Sigmoid colon (tissue), 7 donors: ENCODE data around the gene CCSAP. TPM values are rescaled to one million over a fixed set of nuclear protein-coding genes. Genes with fewer than 3 reads are reported as not detected.

Source experiments
- DNase-seq: peaks from one replicate; pipeline ENCODE4 v3.0.0-alpha.2; 2019
- H3K27ac ChIP-seq, 4 donors: fragments of 200-600 bp; sonication (generic); one replicate each; pipeline ENCODE4 v1.5.1; 2016 to 2019; ENCODE audit warnings: mild to moderate bottlenecking in 1 of 4
- H3K27me3 ChIP-seq, 3 donors: fragments of 200-600 bp; sonication (generic); one replicate each; pipeline ENCODE4 v1.5.1; 2019; ENCODE audit warnings: mild to moderate bottlenecking in 1 of 3
- H3K36me3 ChIP-seq, 4 donors: fragments of 200-600 bp; sonication (generic); one replicate each; pipeline ENCODE4 v1.5.1; 2016 to 2019
- H3K4me1 ChIP-seq, 4 donors: fragments of 200-600 bp; sonication (generic); one replicate each; pipeline ENCODE4 v1.5.1; 2017 to 2019
- H3K4me3 ChIP-seq, 4 donors: fragments of 200-600 bp; sonication (generic); one replicate each; pipeline ENCODE4 v1.5.1; 2017 to 2019; ENCODE audit warnings: mild to moderate bottlenecking in 2 of 4, moderate library complexity in 1 of 4
- H3K9me3 ChIP-seq, 4 donors: fragments of 200-600 bp in 3 of 4; sonication (generic) in 3 of 4; one replicate each; pipeline versions ENCODE4 v1.5.1 to v1.6.1; 2013 to 2019
- EP300 ChIP-seq, 4 donors: sonication (generic); formaldehyde crosslinking; IDR thresholded peaks; one replicate each; pipeline ENCODE4 v1.6.1; 2017; ENCODE audit warnings: antibody characterized with exemption in 4 of 4
- POLR2A ChIP-seq, 2 donors: fragments of 450-650 bp; IDR thresholded peaks; one replicate each; pipeline ENCODE4 v1.6.1; 2016; ENCODE audit warnings: antibody characterized with exemption in 2 of 2, mild to moderate bottlenecking in 2 of 2, moderate library complexity in 2 of 2
- POLR2AphosphoS5 ChIP-seq, 4 donors: sonication (generic); formaldehyde crosslinking; IDR thresholded peaks; one replicate each; pipeline ENCODE4 v1.6.1; 2017; ENCODE audit warnings: antibody characterized with exemption in 4 of 4
- WGBS, 2 donors: extraction: QIAGEN DNeasy Blood & Tissue Kit; methylation state at CpG; one replicate each; pipeline ENCODE4 v1.1.7; 2013; 5-methylcytosine and 5-hydroxymethylcytosine counted together
- intact Hi-C: fragments of 100-400 bp; cut with DNase I; formaldehyde crosslinking; loops from one replicate; pipeline ENCODE4 v1.15.1; 2023
- polyA plus RNA-seq, 3 donors: library from polyadenylated mRNA; stranded (reverse); fragments of 200-250 nt; gene quantifications; one replicate each; pipeline ENCODE4 v1.2.3, GENCODE V29; 2013
- total RNA-seq, 4 donors: library from RNA; depleted of rRNA; stranded (reverse); fragments of >200 nt; gene quantifications; one replicate each; pipeline ENCODE4 v1.1.0, GENCODE V29; 2016
- TF ChIP-seq, protein P1 (sequence below), 4 experiments: fragments of 450-650 bp in 3 of 4; fragments of 200-600 bp in 1 of 4; IDR thresholded peaks; one replicate each; pipeline ENCODE4 v1.5.1; 2016 to 2019; ENCODE audit warnings: antibody characterized with exemption in 4 of 4, mild to moderate bottlenecking in 3 of 4, moderate library complexity in 2 of 4
- donor health status: healthy with polysubstance abuse.
- donor health status: Bipolar disorder and iron deficiency.
- donor health status: healthy.

The CCSAP gene
- total and polyA plus RNA-seq, 7 donors: 0.60 to 6.1 (median 3.8) TPM

DNA sequence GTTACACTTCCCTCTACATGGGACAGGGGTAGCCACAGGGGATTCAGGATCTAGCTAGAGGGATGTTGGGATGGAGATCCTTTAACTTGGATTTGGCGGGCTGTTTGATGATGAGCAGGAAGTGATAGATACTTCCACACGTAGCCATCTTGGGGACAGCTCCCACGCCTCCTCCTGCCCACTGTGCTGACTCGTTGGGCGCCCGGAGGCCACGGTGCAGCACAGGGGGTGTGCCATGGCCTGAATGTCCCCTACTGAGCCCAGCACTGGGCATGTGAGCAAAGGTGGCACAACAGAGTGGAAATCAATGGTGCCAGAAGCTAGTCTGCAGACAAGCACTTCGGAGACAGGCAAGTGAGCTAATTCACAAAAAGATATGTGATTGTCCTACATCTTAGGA is 31.6 kb upstream of the CCSAP start:
- Histone ChIP-seq H3K27ac (no peak overlapping the region), H3K4me1 (no peaks in the 10 kb centered on the region), H3K4me3 (no peak overlapping the region), H3K9me3 (no peaks in the 10 kb centered on the region), H3K36me3 (no peaks in the 10 kb centered on the region), H3K27me3 (no peaks in the 10 kb centered on the region)
- intact Hi-C loops: no loop called here
- WGBS, 2 donors: 93 to 94% methylated on average over 8 of the region's 8 CpGs
- no peak for TF ChIP-seq POLR2AphosphoS5 (IDR thresholded peaks at IDR 0.05)
- no peak for TF ChIP-seq POLR2A (IDR thresholded peaks at IDR 0.05)
- no peak for TF ChIP-seq EP300 (IDR thresholded peaks at IDR 0.05)
- TF ChIP-seq, protein P1, sequence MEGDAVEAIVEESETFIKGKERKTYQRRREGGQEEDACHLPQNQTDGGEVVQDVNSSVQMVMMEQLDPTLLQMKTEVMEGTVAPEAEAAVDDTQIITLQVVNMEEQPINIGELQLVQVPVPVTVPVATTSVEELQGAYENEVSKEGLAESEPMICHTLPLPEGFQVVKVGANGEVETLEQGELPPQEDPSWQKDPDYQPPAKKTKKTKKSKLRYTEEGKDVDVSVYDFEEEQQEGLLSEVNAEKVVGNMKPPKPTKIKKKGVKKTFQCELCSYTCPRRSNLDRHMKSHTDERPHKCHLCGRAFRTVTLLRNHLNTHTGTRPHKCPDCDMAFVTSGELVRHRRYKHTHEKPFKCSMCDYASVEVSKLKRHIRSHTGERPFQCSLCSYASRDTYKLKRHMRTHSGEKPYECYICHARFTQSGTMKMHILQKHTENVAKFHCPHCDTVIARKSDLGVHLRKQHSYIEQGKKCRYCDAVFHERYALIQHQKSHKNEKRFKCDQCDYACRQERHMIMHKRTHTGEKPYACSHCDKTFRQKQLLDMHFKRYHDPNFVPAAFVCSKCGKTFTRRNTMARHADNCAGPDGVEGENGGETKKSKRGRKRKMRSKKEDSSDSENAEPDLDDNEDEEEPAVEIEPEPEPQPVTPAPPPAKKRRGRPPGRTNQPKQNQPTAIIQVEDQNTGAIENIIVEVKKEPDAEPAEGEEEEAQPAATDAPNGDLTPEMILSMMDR (IDR thresholded peaks at IDR 0.05): no peak
- no peak for DNase-seq

DNA sequence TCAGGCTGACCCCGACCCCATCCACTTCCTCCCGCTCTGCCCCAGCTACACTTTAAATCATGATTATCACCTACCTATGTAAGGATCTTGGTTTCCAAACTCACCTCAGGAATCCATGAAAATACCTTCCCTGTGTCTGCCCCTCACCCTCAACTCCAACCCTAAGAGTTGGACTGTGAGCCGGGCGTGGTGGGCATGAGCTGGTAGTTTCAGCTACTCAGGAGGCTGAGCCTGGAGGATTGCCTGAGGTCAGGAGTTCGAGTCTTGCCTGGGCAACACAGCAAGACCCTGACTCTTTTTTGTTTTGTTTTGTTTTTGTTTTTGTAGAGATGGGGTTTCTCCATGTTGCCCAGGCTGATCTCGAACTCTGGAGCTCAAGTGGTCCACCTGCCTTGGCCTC is 30.5 kb upstream of the CCSAP start:
- intact Hi-C loops: no loop called here
- no peak for DNase-seq
- H3K4me3 ChIP-seq: no peak overlapping the region
- H3K27me3 ChIP-seq: no peaks in the 10 kb centered on the region
- H3K27ac ChIP-seq: no peak overlapping the region
- no peaks in the 10 kb centered on the region for H3K36me3 ChIP-seq
- WGBS, 2 donors: 88% methylated on average over 6 of the region's 6 CpGs
- H3K4me1 ChIP-seq: no peaks in the 10 kb centered on the region
- no peaks in the 10 kb centered on the region for H3K9me3 ChIP-seq
- TF ChIP-seq EP300 (IDR thresholded peaks at IDR 0.05): no peak
- no peak for TF ChIP-seq POLR2A (IDR thresholded peaks at IDR 0.05)
- TF ChIP-seq, protein P1 (IDR thresholded peaks at IDR 0.05): no peak
- TF ChIP-seq POLR2AphosphoS5 (IDR thresholded peaks at IDR 0.05): no peak

DNA sequence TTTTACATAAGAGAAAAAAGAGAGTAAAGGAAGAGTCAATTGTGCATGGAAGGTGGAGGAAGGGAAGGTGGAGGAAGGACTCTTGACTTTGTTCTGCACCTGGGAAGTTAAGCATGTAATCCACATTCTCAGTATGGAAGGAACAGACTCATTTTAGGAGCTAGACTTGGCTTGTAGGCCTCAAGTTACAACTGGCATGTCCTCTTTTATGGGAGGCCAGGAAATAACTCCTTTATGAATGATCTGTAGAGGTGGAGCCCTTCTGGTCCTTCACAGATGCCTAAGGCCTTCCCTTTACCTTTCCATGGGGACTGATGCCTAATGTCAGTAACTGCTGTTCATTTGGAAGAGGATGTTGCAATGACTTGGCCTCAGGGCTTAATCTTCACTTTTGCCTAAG is 29.4 kb upstream of the CCSAP start:
- DNase-seq: no peak
- H3K9me3 ChIP-seq: no peaks in the 10 kb centered on the region
- no peaks in the 10 kb centered on the region for H3K36me3 ChIP-seq
- H3K27ac ChIP-seq: no peak overlapping the region
- H3K4me3 ChIP-seq: no peak overlapping the region
- intact Hi-C loops: no loop called here
- no peaks in the 10 kb centered on the region for H3K4me1 ChIP-seq
- no peak for TF ChIP-seq POLR2A (IDR thresholded peaks at IDR 0.05)
- TF ChIP-seq, protein P1 (IDR thresholded peaks at IDR 0.05): no peak
- TF ChIP-seq POLR2AphosphoS5 (IDR thresholded peaks at IDR 0.05): no peak
- no peak for TF ChIP-seq EP300 (IDR thresholded peaks at IDR 0.05)
- H3K27me3 ChIP-seq: no peaks in the 10 kb centered on the region

DNA sequence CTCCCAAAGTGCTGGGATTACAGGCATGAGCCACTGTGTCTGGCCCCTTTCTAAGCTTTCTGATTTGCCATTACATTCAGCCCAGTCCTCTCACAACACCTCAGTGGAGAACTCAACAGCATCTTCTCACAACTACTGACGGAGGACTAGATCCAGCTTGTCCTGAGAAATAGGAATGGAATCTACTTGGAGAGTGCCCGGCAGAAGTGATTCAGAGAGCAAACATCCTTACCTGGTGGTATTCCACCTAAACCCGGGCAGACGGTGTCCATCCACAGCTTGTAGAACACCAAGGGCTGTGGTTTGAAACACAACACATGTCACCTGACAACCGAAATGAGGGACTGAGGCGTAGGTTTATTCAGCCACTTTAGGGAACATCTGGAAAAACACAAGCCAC is 28.8 kb upstream of the CCSAP start:
- no peak overlapping the region for H3K4me3 ChIP-seq
- intact Hi-C loops: no loop called here
- no peaks in the 10 kb centered on the region for H3K9me3 ChIP-seq
- 90 to 91% methylated on average over 6 of the region's 6 CpGs for WGBS, 2 donors
- no peaks in the 10 kb centered on the region for H3K27me3 ChIP-seq
- TF ChIP-seq POLR2AphosphoS5 (IDR thresholded peaks at IDR 0.05): no peak
- no peak for TF ChIP-seq POLR2A (IDR thresholded peaks at IDR 0.05)
- TF ChIP-seq EP300 (IDR thresholded peaks at IDR 0.05): no peak
- TF ChIP-seq, protein P1 (IDR thresholded peaks at IDR 0.05): no peak
- H3K36me3 ChIP-seq: no peaks in the 10 kb centered on the region
- no peak for DNase-seq
- H3K27ac ChIP-seq: no peak overlapping the region
- no peaks in the 10 kb centered on the region for H3K4me1 ChIP-seq

DNA sequence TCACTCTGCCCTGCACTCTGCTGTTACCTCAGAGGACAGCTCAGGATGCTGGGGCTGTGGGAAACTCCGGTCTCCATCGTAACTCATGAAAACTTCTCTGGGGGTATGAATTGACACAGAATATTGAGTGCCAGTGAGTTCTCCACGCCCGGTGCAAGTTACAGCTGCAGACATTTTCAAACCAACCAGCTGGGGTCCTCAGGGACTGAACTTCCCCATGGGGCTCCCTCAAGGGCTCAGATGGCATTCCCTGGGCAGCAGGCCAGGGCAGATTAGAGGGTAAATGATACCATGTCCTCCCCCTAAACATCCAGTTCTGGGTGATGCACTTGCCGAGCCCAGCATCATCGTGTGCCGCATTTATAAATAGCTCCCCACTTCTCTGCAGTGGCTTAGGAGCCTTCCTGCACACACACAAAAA is 27.8 kb upstream of the CCSAP start:
- Histone ChIP-seq H3K36me3 (no peaks in the 10 kb centered on the region), H3K27me3 (no peaks in the 10 kb centered on the region), H3K4me1 (no peaks in the 10 kb centered on the region), H3K9me3 (no peaks in the 10 kb centered on the region), H3K27ac (no peak overlapping the region), H3K4me3 (no peak overlapping the region)
- TF ChIP-seq, protein P1 (IDR thresholded peaks at IDR 0.05): no peak
- TF ChIP-seq POLR2A (IDR thresholded peaks at IDR 0.05) (no peak), EP300 (IDR thresholded peaks at IDR 0.05) (no peak), POLR2AphosphoS5 (IDR thresholded peaks at IDR 0.05) (no peak)
- intact Hi-C loops: no loop called here
- no peak for DNase-seq
- WGBS, 2 donors: 37 to 74% methylated on average over 7 of the region's 7 CpGs
